GM23338 (cell line): Measurements from ENCODE around the gene CHN2. TPM values are rescaled to one million over a fixed set of nuclear protein-coding genes. Genes with fewer than 3 reads are reported as not detected.

Experiments used
- ATAC-seq: fragments of 200-7000 bp; cut with Tn5 transposase; 3 replicates; pipeline ENCODE4 v1.9.1; 2020
- DNase-seq: peaks from one replicate; pipeline ENCODE4 v3.0.0-alpha.2; 2015; ENCODE audit warnings: low spot score
- H2AFZ ChIP-seq: fragments of 200-600 bp; sonication (generic); 2 replicates; pipeline ENCODE4 v1.8.0; 2016; ENCODE audit warnings: antibody characterized with exemption, mild to moderate bottlenecking, moderate library complexity
- H3F3A ChIP-seq: fragments of 200-600 bp; sonication (generic); replicated peaks from 2 replicates; pipeline ENCODE4 v1.8.0; 2017; ENCODE audit warnings: antibody characterized with exemption, mixed run types, low read depth
- H3K27ac ChIP-seq: fragments of 200-600 bp; sonication (generic); 2 replicates; pipeline ENCODE4 v1.6.1; 2016; ENCODE audit warnings: low read depth
- H3K27me3 ChIP-seq: fragments of 200-600 bp; sonication (generic); 2 replicates; pipeline ENCODE4 v1.8.0; 2016; ENCODE audit warnings: mild to moderate bottlenecking, mixed run types, moderate library complexity; ENCODE audit not compliant: insufficient read depth
- H3K36me3 ChIP-seq: fragments of 200-600 bp; sonication (generic); 2 replicates; pipeline ENCODE4 v1.8.0; 2016; ENCODE audit warnings: mild to moderate bottlenecking; ENCODE audit not compliant: insufficient read depth
- H3K4me1 ChIP-seq: fragments of 200-600 bp; sonication (generic); 2 replicates; pipeline ENCODE4 v1.8.0; 2016; ENCODE audit warnings: mild to moderate bottlenecking, moderate library complexity; ENCODE audit not compliant: insufficient read depth
- H3K4me2 ChIP-seq: fragments of 200-600 bp; sonication (generic); 2 replicates; pipeline ENCODE4 v1.7.1; 2017; ENCODE audit warnings: mixed run types
- H3K4me3 ChIP-seq: fragments of 200-600 bp; sonication (generic); 2 replicates; pipeline ENCODE4 v1.6.1; 2016; ENCODE audit warnings: mixed run types
- H3K79me2 ChIP-seq: fragments of 200-600 bp; sonication (generic); replicated peaks from 2 replicates; pipeline ENCODE4 v1.8.0; 2017; ENCODE audit warnings: mild to moderate bottlenecking; ENCODE audit not compliant: insufficient read depth
- H3K9me2 ChIP-seq: fragments of 200-600 bp; sonication (generic); 2 replicates; pipeline ENCODE4 v1.8.0; 2017; ENCODE audit not compliant: insufficient read depth
- H4K20me1 ChIP-seq: fragments of 200-600 bp; sonication (generic); replicated peaks from 2 replicates; pipeline ENCODE4 v1.8.0; 2017; ENCODE audit warnings: mild to moderate bottlenecking; ENCODE audit not compliant: insufficient read depth
- H3K27ac Mint-ChIP-seq: 2 replicates; pipeline ENCODE4 v1.8.0; 2020; ENCODE audit warnings: inconsistent platforms, mild to moderate bottlenecking, moderate library complexity, mixed read lengths
- H3K27me3 Mint-ChIP-seq: 3 replicates; pipeline ENCODE4 v1.8.0; 2022; ENCODE audit warnings: low read depth, mild to moderate bottlenecking, moderate library complexity, mixed read lengths, inconsistent platforms; ENCODE audit not compliant: insufficient read depth, poor library complexity
- H3K36me3 Mint-ChIP-seq: 3 replicates; pipeline ENCODE4 v1.8.0; 2021; ENCODE audit warnings: low read depth, mild to moderate bottlenecking, inconsistent platforms, moderate library complexity, mixed read lengths
- H3K4me1 Mint-ChIP-seq: 3 replicates; pipeline ENCODE4 v1.8.0; 2020; ENCODE audit warnings: mild to moderate bottlenecking, inconsistent platforms, mixed read lengths
- H3K4me3 Mint-ChIP-seq: 3 replicates; pipeline ENCODE4 v1.8.0; 2021; ENCODE audit warnings: moderate library complexity, mild to moderate bottlenecking, inconsistent platforms, mixed read lengths
- H3K9me3 Mint-ChIP-seq: 3 replicates; pipeline ENCODE4 v1.8.0; 2020; ENCODE audit warnings: moderate library complexity, mild to moderate bottlenecking, inconsistent platforms, mixed read lengths
- CREB1 ChIP-seq: fragments of 250-450 bp; sonication (Bioruptor Pico); IDR thresholded peaks from 2 replicates; pipeline ENCODE4 v1.5.0; 2020; ENCODE audit warnings: low read depth, mild to moderate bottlenecking, moderate library complexity
- CTCF ChIP-seq, 2 experiments: fragments of 200-600 bp in 1 of 2; sonication (generic) in 1 of 2; conservative IDR thresholded peaks; 2 replicates each; pipeline versions ENCODE4 v1.5.1 to v1.6.1; 2016 to 2017; ENCODE audit warnings: antibody characterized with exemption in 2 of 2, low read depth in 2 of 2, mild to moderate bottlenecking in 2 of 2, moderate library complexity in 1 of 2
- EZH2 ChIP-seq: fragments of 200-600 bp; sonication (generic); IDR thresholded peaks from one replicate; pipeline ENCODE4 v1.8.0; 2017; ENCODE audit warnings: antibody characterized with exemption, mild to moderate bottlenecking, low read depth; ENCODE audit not compliant: unreplicated experiment
- EZH2phosphoT487 ChIP-seq: fragments of 200-600 bp; sonication (generic); IDR thresholded peaks from one replicate; pipeline ENCODE4 v1.8.1; 2018; ENCODE audit warnings: antibody characterized with exemption; ENCODE audit not compliant: unreplicated experiment
- JUNB ChIP-seq: IDR thresholded peaks from one replicate; pipeline ENCODE4 v1.6.1; 2016; ENCODE audit warnings: antibody characterized with exemption; ENCODE audit not compliant: unreplicated experiment
- NANOG ChIP-seq: IDR thresholded peaks from 2 replicates; pipeline ENCODE4 v1.6.1; 2016; ENCODE audit warnings: antibody characterized with exemption, borderline replicate concordance
- POLR2AphosphoS5 ChIP-seq: IDR thresholded peaks from 2 replicates; pipeline ENCODE4 v1.6.1; 2016; ENCODE audit warnings: antibody characterized with exemption, low read depth
- STAT1 ChIP-seq: IDR thresholded peaks from one replicate; pipeline ENCODE4 v1.6.1; 2016; ENCODE audit warnings: antibody characterized with exemption; ENCODE audit not compliant: unreplicated experiment
- ZNF114 ChIP-seq: fragments of 250-450 bp; sonication (Bioruptor Pico); IDR thresholded peaks from 2 replicates; pipeline ENCODE4 v1.5.0; 2020; ENCODE audit warnings: mild to moderate bottlenecking, moderate library complexity
- ZNF331 ChIP-seq: fragments of 250-450 bp; sonication (Bioruptor Pico); IDR thresholded peaks from 2 replicates; pipeline ENCODE4 v1.5.0; 2020; ENCODE audit warnings: low read depth, mild to moderate bottlenecking, moderate library complexity
- polyA plus RNA-seq: library from polyadenylated mRNA; unstranded; fragments of >200 nt; fragmentation: Nextera tagmentation; extraction: Ambion mirVana; gene quantifications from 2 replicates; pipeline ENCODE4 v1.2.1, GENCODE V29; 2016
- total RNA-seq: library from RNA; depleted of rRNA; stranded (reverse); fragments of >200 nt; shearing (Covaris generic); gene quantifications from 2 replicates; pipeline ENCODE4 v1.2.3, GENCODE V29; 2014
- TF ChIP-seq, protein P1 (sequence below): fragments of 250-450 bp; sonication (Bioruptor Pico); IDR thresholded peaks from 2 replicates; pipeline ENCODE4 v1.5.0; 2020; ENCODE audit warnings: mild to moderate bottlenecking, moderate library complexity
- TF ChIP-seq, protein P2 (sequence below): IDR thresholded peaks from one replicate; pipeline ENCODE4 v1.6.1; 2018; ENCODE audit warnings: antibody characterized with exemption; ENCODE audit not compliant: unreplicated experiment
- TF ChIP-seq, protein P3 (sequence below): IDR thresholded peaks from 2 replicates; pipeline ENCODE4 v1.6.1; 2016; ENCODE audit warnings: antibody characterized with exemption

Gene CHN2
- total and polyA plus RNA-seq, 2 experiments from 2014 or later: 6.1 to 7.5 TPM

GRCh38 chr7:29494350-29494749 is 299.8 kb downstream of the CHN2 start (continued):
- TF ChIP-seq, protein P1, sequence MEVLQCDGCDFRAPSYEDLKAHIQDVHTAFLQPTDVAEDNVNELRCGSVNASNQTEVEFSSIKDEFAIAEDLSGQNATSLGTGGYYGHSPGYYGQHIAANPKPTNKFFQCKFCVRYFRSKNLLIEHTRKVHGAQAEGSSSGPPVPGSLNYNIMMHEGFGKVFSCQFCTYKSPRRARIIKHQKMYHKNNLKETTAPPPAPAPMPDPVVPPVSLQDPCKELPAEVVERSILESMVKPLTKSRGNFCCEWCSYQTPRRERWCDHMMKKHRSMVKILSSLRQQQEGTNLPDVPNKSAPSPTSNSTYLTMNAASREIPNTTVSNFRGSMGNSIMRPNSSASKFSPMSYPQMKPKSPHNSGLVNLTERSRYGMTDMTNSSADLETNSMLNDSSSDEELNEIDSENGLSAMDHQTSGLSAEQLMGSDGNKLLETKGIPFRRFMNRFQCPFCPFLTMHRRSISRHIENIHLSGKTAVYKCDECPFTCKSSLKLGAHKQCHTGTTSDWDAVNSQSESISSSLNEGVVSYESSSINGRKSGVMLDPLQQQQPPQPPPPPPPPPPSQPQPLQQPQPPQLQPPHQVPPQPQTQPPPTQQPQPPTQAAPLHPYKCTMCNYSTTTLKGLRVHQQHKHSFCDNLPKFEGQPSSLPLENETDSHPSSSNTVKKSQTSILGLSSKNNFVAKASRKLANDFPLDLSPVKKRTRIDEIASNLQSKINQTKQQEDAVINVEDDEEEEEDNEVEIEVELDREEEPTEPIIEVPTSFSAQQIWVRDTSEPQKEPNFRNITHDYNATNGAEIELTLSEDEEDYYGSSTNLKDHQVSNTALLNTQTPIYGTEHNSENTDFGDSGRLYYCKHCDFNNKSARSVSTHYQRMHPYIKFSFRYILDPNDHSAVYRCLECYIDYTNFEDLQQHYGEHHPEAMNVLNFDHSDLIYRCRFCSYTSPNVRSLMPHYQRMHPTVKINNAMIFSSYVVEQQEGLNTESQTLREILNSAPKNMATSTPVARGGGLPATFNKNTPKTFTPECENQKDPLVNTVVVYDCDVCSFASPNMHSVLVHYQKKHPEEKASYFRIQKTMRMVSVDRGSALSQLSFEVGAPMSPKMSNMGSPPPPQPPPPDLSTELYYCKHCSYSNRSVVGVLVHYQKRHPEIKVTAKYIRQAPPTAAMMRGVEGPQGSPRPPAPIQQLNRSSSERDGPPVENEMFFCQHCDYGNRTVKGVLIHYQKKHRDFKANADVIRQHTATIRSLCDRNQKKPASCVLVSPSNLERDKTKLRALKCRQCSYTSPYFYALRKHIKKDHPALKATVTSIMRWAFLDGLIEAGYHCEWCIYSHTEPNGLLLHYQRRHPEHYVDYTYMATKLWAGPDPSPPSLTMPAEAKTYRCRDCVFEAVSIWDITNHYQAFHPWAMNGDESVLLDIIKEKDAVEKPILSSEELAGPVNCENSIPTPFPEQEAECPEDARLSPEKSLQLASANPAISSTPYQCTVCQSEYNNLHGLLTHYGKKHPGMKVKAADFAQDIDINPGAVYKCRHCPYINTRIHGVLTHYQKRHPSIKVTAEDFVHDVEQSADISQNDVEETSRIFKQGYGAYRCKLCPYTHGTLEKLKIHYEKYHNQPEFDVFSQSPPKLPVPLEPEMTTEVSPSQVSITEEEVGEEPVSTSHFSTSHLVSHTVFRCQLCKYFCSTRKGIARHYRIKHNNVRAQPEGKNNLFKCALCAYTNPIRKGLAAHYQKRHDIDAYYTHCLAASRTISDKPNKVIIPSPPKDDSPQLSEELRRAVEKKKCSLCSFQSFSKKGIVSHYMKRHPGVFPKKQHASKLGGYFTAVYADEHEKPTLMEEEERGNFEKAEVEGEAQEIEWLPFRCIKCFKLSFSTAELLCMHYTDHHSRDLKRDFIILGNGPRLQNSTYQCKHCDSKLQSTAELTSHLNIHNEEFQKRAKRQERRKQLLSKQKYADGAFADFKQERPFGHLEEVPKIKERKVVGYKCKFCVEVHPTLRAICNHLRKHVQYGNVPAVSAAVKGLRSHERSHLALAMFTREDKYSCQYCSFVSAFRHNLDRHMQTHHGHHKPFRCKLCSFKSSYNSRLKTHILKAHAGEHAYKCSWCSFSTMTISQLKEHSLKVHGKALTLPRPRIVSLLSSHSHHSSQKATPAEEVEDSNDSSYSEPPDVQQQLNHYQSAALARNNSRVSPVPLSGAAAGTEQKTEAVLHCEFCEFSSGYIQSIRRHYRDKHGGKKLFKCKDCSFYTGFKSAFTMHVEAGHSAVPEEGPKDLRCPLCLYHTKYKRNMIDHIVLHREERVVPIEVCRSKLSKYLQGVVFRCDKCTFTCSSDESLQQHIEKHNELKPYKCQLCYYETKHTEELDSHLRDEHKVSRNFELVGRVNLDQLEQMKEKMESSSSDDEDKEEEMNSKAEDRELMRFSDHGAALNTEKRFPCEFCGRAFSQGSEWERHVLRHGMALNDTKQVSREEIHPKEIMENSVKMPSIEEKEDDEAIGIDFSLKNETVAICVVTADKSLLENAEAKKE (CRISPR knock-in tag): no peak
- TF ChIP-seq EZH2: no peak

GRCh38 chr7:29495653-29496052 is 301.1 kb downstream of the CHN2 start:
- no peak overlapping the region for H3K27ac ChIP-seq
- no peaks in the 10 kb centered on the region for H4K20me1 ChIP-seq
- H3K4me2 ChIP-seq: peak overlapping the region; percentile 23; the same call in 1 of the 2 replicates
- H3K79me2 ChIP-seq: no peaks in the 10 kb centered on the region
- no peaks in the 10 kb centered on the region for H3K36me3 ChIP-seq
- Mint-ChIP-seq H3K9me3 (no peaks in the 10 kb centered on the region), H3K27ac (no peak overlapping the region), H3K27me3 (no peaks in the 10 kb centered on the region), H3K4me3 (no peak overlapping the region), H3K4me1 (peaks cover 16% of the 10 kb centered on the region), H3K36me3 (no peaks in the 10 kb centered on the region)
- peaks cover 8% of the 10 kb centered on the region for H3K4me1 ChIP-seq
- H3K4me3 ChIP-seq: no peak overlapping the region
- no peaks in the 10 kb centered on the region for H3K27me3 ChIP-seq
- no peaks in the 10 kb centered on the region for H3F3A ChIP-seq
- no peak overlapping the region for H2AFZ ChIP-seq
- DNase-seq (peak; percentile 67), ATAC-seq (peak; percentile 97)
- 0 out of 2 replicates have a peak, but pooled peaks cover 4% of the 10 kb centered on the region for H3K9me2 ChIP-seq
- TF ChIP-seq STAT1 (no peak), EZH2 (no peak), ZNF114 (no peak), JUNB (no peak), NANOG (no peak), CREB1 (no peak), CTCF (conservative IDR thresholded peaks at IDR 0.05; ENCODE audit: low read depth in 2 of 2) (no peak), ZNF331 (CRISPR knock-in tag) (no peak), POLR2AphosphoS5 (no peak), EZH2phosphoT487 (no peak)
- TF ChIP-seq, protein P2, sequence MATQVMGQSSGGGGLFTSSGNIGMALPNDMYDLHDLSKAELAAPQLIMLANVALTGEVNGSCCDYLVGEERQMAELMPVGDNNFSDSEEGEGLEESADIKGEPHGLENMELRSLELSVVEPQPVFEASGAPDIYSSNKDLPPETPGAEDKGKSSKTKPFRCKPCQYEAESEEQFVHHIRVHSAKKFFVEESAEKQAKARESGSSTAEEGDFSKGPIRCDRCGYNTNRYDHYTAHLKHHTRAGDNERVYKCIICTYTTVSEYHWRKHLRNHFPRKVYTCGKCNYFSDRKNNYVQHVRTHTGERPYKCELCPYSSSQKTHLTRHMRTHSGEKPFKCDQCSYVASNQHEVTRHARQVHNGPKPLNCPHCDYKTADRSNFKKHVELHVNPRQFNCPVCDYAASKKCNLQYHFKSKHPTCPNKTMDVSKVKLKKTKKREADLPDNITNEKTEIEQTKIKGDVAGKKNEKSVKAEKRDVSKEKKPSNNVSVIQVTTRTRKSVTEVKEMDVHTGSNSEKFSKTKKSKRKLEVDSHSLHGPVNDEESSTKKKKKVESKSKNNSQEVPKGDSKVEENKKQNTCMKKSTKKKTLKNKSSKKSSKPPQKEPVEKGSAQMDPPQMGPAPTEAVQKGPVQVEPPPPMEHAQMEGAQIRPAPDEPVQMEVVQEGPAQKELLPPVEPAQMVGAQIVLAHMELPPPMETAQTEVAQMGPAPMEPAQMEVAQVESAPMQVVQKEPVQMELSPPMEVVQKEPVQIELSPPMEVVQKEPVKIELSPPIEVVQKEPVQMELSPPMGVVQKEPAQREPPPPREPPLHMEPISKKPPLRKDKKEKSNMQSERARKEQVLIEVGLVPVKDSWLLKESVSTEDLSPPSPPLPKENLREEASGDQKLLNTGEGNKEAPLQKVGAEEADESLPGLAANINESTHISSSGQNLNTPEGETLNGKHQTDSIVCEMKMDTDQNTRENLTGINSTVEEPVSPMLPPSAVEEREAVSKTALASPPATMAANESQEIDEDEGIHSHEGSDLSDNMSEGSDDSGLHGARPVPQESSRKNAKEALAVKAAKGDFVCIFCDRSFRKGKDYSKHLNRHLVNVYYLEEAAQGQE: no peak
- TF ChIP-seq, protein P3, sequence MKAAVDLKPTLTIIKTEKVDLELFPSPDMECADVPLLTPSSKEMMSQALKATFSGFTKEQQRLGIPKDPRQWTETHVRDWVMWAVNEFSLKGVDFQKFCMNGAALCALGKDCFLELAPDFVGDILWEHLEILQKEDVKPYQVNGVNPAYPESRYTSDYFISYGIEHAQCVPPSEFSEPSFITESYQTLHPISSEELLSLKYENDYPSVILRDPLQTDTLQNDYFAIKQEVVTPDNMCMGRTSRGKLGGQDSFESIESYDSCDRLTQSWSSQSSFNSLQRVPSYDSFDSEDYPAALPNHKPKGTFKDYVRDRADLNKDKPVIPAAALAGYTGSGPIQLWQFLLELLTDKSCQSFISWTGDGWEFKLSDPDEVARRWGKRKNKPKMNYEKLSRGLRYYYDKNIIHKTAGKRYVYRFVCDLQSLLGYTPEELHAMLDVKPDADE: no peak
